Measurements from ENCODE around the gene VCPKMT.

VCPKMT gene

GRCh38 chr14:50064993-50065392, 51.4 kb downstream of the VCPKMT start:
- no peaks in the 10 kb centered on the region for H3K9me3 Mint-ChIP-seq (ENCODE audit: low read depth)
- H3K27me3 Mint-ChIP-seq: no peaks in the 10 kb centered on the region
- peak overlapping the region; percentile 100 for H3K27ac Mint-ChIP-seq
- H3K36me3 Mint-ChIP-seq: peaks cover 3% of the 10 kb centered on the region
- peaks cover 85% of the 10 kb centered on the region for H3K4me1 Mint-ChIP-seq (ENCODE audit: low read depth)
- H3K4me3 Mint-ChIP-seq: peak overlapping the region; percentile 69

GRCh38 chr14:50063876-50064420, 52.4 kb downstream of the VCPKMT start:
- H3K9me3 Mint-ChIP-seq (ENCODE audit: low read depth): no peaks in the 10 kb centered on the region

GRCh38 chr14:50062438-50063085, 53.8 kb downstream of the VCPKMT start:
- H3K9me3 Mint-ChIP-seq (ENCODE audit: low read depth): no peaks in the 10 kb centered on the region
- H3K27ac Mint-ChIP-seq: peak overlapping the region; percentile 100
- H3K27me3 Mint-ChIP-seq: no peaks in the 10 kb centered on the region

More at GRCh38 chr14:50063876-50064420, 52.4 kb downstream of the VCPKMT start:
- H3K36me3 Mint-ChIP-seq: peaks cover 3% of the 10 kb centered on the region
- H3K27me3 Mint-ChIP-seq: no peaks in the 10 kb centered on the region
- H3K4me1 Mint-ChIP-seq (ENCODE audit: low read depth): peaks cover 87% of the 10 kb centered on the region
- H3K4me3 Mint-ChIP-seq: peak overlapping the region; percentile 93
- H3K27ac Mint-ChIP-seq: peak overlapping the region; percentile 100

GRCh38 chr14:50061664-50062437, 54.5 kb downstream of the VCPKMT start:
- Mint-ChIP-seq H3K27ac (peak overlapping the region; percentile 100), H3K9me3 (ENCODE audit: low read depth) (no peaks in the 10 kb centered on the region), H3K4me1 (ENCODE audit: low read depth) (peaks cover 85% of the 10 kb centered on the region), H3K4me3 (peak overlapping the region; percentile 93), H3K36me3 (no peaks in the 10 kb centered on the region), H3K27me3 (no peaks in the 10 kb centered on the region)

More at GRCh38 chr14:50062438-50063085, 53.8 kb downstream of the VCPKMT start:
- H3K36me3 Mint-ChIP-seq: no peaks in the 10 kb centered on the region
- peaks cover 87% of the 10 kb centered on the region for H3K4me1 Mint-ChIP-seq (ENCODE audit: low read depth)
- H3K4me3 Mint-ChIP-seq: peak overlapping the region; percentile 93

- Mint-ChIP-seq H3K4me3 (peak overlapping the region; percentile 93), H3K27ac (peak overlapping the region; percentile 100), H3K9me3 (ENCODE audit: low read depth) (no peaks in the 10 kb centered on the region), H3K4me1 (ENCODE audit: low read depth) (peaks cover 87% of the 10 kb centered on the region), H3K36me3 (no peaks in the 10 kb centered on the region), H3K27me3 (no peaks in the 10 kb centered on the region)
Measured at GRCh38 chr14:50060871-50061663, 55.3 kb downstream of the VCPKMT start.

GRCh38 chr14:50059763-50060616, 56.4 kb downstream of the VCPKMT start:
- H3K27ac Mint-ChIP-seq: peak overlapping the region; percentile 100
- no peaks in the 10 kb centered on the region for H3K36me3 Mint-ChIP-seq
- H3K27me3 Mint-ChIP-seq: no peaks in the 10 kb centered on the region
- no peak overlapping the region for H3K4me3 Mint-ChIP-seq
- H3K4me1 Mint-ChIP-seq (ENCODE audit: low read depth): peaks cover 80% of the 10 kb centered on the region
- H3K9me3 Mint-ChIP-seq (ENCODE audit: low read depth): no peaks in the 10 kb centered on the region

All from activated naive CD8-positive, alpha-beta T cell (primary cell).